ENCODE measurements around the gene GGA1.

GRCh38 chr22:37578002-37578401, 30.6 kb upstream of the GGA1 start:
- TF ChIP-seq, protein P1, sequence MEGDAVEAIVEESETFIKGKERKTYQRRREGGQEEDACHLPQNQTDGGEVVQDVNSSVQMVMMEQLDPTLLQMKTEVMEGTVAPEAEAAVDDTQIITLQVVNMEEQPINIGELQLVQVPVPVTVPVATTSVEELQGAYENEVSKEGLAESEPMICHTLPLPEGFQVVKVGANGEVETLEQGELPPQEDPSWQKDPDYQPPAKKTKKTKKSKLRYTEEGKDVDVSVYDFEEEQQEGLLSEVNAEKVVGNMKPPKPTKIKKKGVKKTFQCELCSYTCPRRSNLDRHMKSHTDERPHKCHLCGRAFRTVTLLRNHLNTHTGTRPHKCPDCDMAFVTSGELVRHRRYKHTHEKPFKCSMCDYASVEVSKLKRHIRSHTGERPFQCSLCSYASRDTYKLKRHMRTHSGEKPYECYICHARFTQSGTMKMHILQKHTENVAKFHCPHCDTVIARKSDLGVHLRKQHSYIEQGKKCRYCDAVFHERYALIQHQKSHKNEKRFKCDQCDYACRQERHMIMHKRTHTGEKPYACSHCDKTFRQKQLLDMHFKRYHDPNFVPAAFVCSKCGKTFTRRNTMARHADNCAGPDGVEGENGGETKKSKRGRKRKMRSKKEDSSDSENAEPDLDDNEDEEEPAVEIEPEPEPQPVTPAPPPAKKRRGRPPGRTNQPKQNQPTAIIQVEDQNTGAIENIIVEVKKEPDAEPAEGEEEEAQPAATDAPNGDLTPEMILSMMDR (IDR thresholded peaks at IDR 0.05): no peak
- TF ChIP-seq EZH2 (IDR thresholded peaks at IDR 0.05; ENCODE audit: borderline replicate concordance, insufficient read depth, low read depth, low read length, poor library complexity, severe bottlenecking): no peak

Data from B cell (primary cell).